Astrocyte (in vitro differentiated cells and primary cell): Measurements from ENCODE around the gene TMEM229A. TPM values are rescaled to one million over a fixed set of nuclear protein-coding genes. Genes with fewer than 3 reads are reported as not detected.

Experiments
- DNase-seq: peaks from one replicate; pipeline ENCODE4 v3.0.0-alpha.2; 2010; ENCODE audit warnings: low read depth
- FAIRE-seq: peaks from 2 replicates; lab custom pipeline; 2011; peaks lifted over from hg19 to GRCh38; lab: Jason Lieb, UNC
- H2AFZ ChIP-seq: 2 replicates; pipeline ENCODE4 v1.6.0; 2012; ENCODE audit warnings: low read depth, low read length, inconsistent platforms
- H3K27ac ChIP-seq: 2 replicates; pipeline ENCODE4 v1.5.1; 2011; ENCODE audit warnings: low read depth, low read length, inconsistent platforms
- H3K27me3 ChIP-seq: 2 replicates; pipeline ENCODE4 v1.6.0; 2011; ENCODE audit warnings: low read length, inconsistent platforms; ENCODE audit not compliant: insufficient read depth
- H3K36me3 ChIP-seq: 2 replicates; pipeline ENCODE4 v1.5.1; 2011; ENCODE audit warnings: low read length, inconsistent platforms; ENCODE audit not compliant: insufficient read depth
- H3K4me1 ChIP-seq: 2 replicates; pipeline ENCODE4 v1.5.1; 2011; ENCODE audit warnings: low read length, inconsistent platforms; ENCODE audit not compliant: insufficient read depth
- H3K4me2 ChIP-seq: 2 replicates; pipeline ENCODE4 v1.6.0; 2012; ENCODE audit warnings: low read length, inconsistent platforms
- H3K4me3 ChIP-seq: 2 replicates; pipeline ENCODE4 v1.5.1; 2011; ENCODE audit warnings: low read depth, mild to moderate bottlenecking, low read length, inconsistent platforms; ENCODE audit not compliant: insufficient read depth
- H3K79me2 ChIP-seq: 2 replicates; pipeline ENCODE4 v1.6.0; 2012; ENCODE audit warnings: mild to moderate bottlenecking, low read length, inconsistent platforms; ENCODE audit not compliant: insufficient read depth
- H3K9ac ChIP-seq: 2 replicates; pipeline ENCODE4 v1.6.0; 2012; ENCODE audit warnings: mild to moderate bottlenecking, low read length, inconsistent platforms
- H3K9me3 ChIP-seq: 2 replicates; pipeline ENCODE4 v1.5.1; 2012; ENCODE audit warnings: low read depth, mild to moderate bottlenecking, low read length, inconsistent platforms; ENCODE audit not compliant: insufficient read depth
- H4K20me1 ChIP-seq: 2 replicates; pipeline ENCODE4 v1.6.0; 2012; ENCODE audit warnings: low read length, inconsistent platforms; ENCODE audit not compliant: insufficient read depth
- H3K27ac Mint-ChIP-seq: one replicate; pipeline ENCODE4 v1.8.0; 2021; ENCODE audit warnings: mild to moderate bottlenecking, mixed read lengths; ENCODE audit not compliant: unreplicated experiment
- H3K27me3 Mint-ChIP-seq: one replicate; pipeline ENCODE4 v1.8.0; 2021; ENCODE audit warnings: low read depth, mixed read lengths; ENCODE audit not compliant: unreplicated experiment
- H3K36me3 Mint-ChIP-seq: one replicate; pipeline ENCODE4 v1.8.0; 2021; ENCODE audit warnings: low read depth, mixed read lengths; ENCODE audit not compliant: unreplicated experiment
- H3K4me1 Mint-ChIP-seq: one replicate; pipeline ENCODE4 v1.8.0; 2021; ENCODE audit warnings: low read depth, mixed read lengths; ENCODE audit not compliant: unreplicated experiment
- H3K4me3 Mint-ChIP-seq: one replicate; pipeline ENCODE4 v1.8.0; 2021; ENCODE audit warnings: mild to moderate bottlenecking, moderate library complexity, mixed read lengths; ENCODE audit not compliant: unreplicated experiment
- H3K9me3 Mint-ChIP-seq: one replicate; pipeline ENCODE4 v1.8.0; 2021; ENCODE audit warnings: mild to moderate bottlenecking, mixed read lengths; ENCODE audit not compliant: unreplicated experiment
- CTCF ChIP-seq: IDR thresholded peaks from 2 replicates; pipeline ENCODE4 v1.5.1; 2011; ENCODE audit warnings: low read depth, mild to moderate bottlenecking, inconsistent platforms, low read length, moderate library complexity; ENCODE audit not compliant: insufficient read depth
- EZH2 ChIP-seq: IDR thresholded peaks from 2 replicates; pipeline ENCODE4 v1.6.1; 2012; ENCODE audit warnings: mild to moderate bottlenecking, low read length, inconsistent platforms; ENCODE audit not compliant: insufficient read depth
- total RNA-seq: library from RNA; stranded (reverse); gene quantifications from 2 replicates; pipeline ENCODE4 v1.2.1, GENCODE V29; 2021

The TMEM229A gene
- total RNA-seq, 1 donor from 2014 or later = 0.09 TPM

- no peak for DNase-seq
- Histone ChIP-seq H3K9me3 (no peaks in the 10 kb centered on the region), H3K4me2 (peak overlapping the region; percentile 88), H3K27ac (no peak overlapping the region), H3K79me2 (no peaks in the 10 kb centered on the region), H3K4me3 (no peak overlapping the region), H3K27me3 (peaks cover 35% of the 10 kb centered on the region), H3K36me3 (no peaks in the 10 kb centered on the region), H3K4me1 (peaks cover 7% of the 10 kb centered on the region), H3K9ac (no peak overlapping the region), H4K20me1 (no peaks in the 10 kb centered on the region), H2AFZ (no peak overlapping the region)
- Mint-ChIP-seq H3K9me3 (peaks cover 1% of the 10 kb centered on the region), H3K27ac (no peak overlapping the region), H3K36me3 (no peaks in the 10 kb centered on the region), H3K4me1 (peaks cover 3% of the 10 kb centered on the region), H3K4me3 (peak overlapping the region; percentile 80), H3K27me3 (peaks cover 40% of the 10 kb centered on the region)
- no peak for TF ChIP-seq CTCF
- FAIRE-seq = no peak
Observed at GRCh38 chr7:124033807-124034753, 1.2 kb upstream of the TMEM229A start.

GRCh38 chr7:124033095-124033806, 384 bp upstream of the TMEM229A start:
- Histone ChIP-seq H3K27me3 (peaks cover 35% of the 10 kb centered on the region), H3K9ac (no peak overlapping the region), H3K9me3 (no peaks in the 10 kb centered on the region), H3K79me2 (no peaks in the 10 kb centered on the region), H3K27ac (no peak overlapping the region), H3K36me3 (no peaks in the 10 kb centered on the region), H4K20me1 (no peaks in the 10 kb centered on the region), H3K4me1 (peaks cover 7% of the 10 kb centered on the region), H3K4me3 (peak overlapping the region; percentile 42), H2AFZ (peak overlapping the region; percentile 47), H3K4me2 (peak overlapping the region; percentile 88)
- Mint-ChIP-seq H3K27me3 (peaks cover 39% of the 10 kb centered on the region), H3K9me3 (peaks cover 1% of the 10 kb centered on the region), H3K27ac (no peak overlapping the region), H3K4me3 (peak overlapping the region; percentile 80), H3K36me3 (no peaks in the 10 kb centered on the region), H3K4me1 (peaks cover 3% of the 10 kb centered on the region)
- TF ChIP-seq CTCF (no peak), EZH2 (peak; percentile 50)
- no peak for FAIRE-seq
- DNase-seq = no peak
